ENCODE measurements around the gene PPL. TPM values are rescaled to one million over a fixed set of nuclear protein-coding genes. Genes with fewer than 3 reads are reported as not detected.

The PPL gene
- polyA plus RNA-seq, 3 donors = 0.02 TPM; not detected in 2

- Histone ChIP-seq H3K27me3 (ENCODE audit: control insufficient read depth in 2 of 2, insufficient read depth in 2 of 2, low read length in 2 of 2) (peaks cover 5 to 13% of the 10 kb centered on the region in 2 donors), H4K20me1 (ENCODE audit: insufficient read depth, low read length) (no peaks in the 10 kb centered on the region), H3K4me2 (replicated peaks; ENCODE audit: extremely low read depth, low read length, poor library complexity, severe bottlenecking) (no peak overlapping the region), H3K27ac (ENCODE audit: low read depth in 1 of 2, low read length in 2 of 2) (no peak overlapping the region), H2AFZ (ENCODE audit: insufficient read depth, low read depth, low read length, poor library complexity, severe bottlenecking) (no peak overlapping the region), H3K79me2 (ENCODE audit: insufficient read depth, low read length) (no peaks in the 10 kb centered on the region), H3K9ac (ENCODE audit: insufficient read depth, low read length, poor library complexity, severe bottlenecking) (no peak overlapping the region), H3K4me1 (ENCODE audit: control insufficient read depth in 1 of 2, insufficient read depth in 2 of 2, low read length in 2 of 2) (peaks cover 12 to 19% of the 10 kb centered on the region in 2 donors), H3K36me3 (replicated peaks in 1 of 2; ENCODE audit: control insufficient read depth in 1 of 2, insufficient read depth in 2 of 2, low read length in 2 of 2) (no peaks in the 10 kb centered on the region), H3K4me3 (replicated peaks in 1 of 3; ENCODE audit: low read depth in 2 of 3, low read length in 3 of 3) (no peak overlapping the region), H3K9me3 (replicated peaks in 1 of 2; ENCODE audit: control insufficient read depth in 1 of 2, insufficient read depth in 1 of 2, low read length in 2 of 2) (peaks cover 0 to 8% of the 10 kb centered on the region in 2 donors)
- TF ChIP-seq CTCF (IDR thresholded peaks at IDR 0.05) = no peak
- peaks cover 18% of the 10 kb centered on the region for H3K4me1 Mint-ChIP-seq
- peaks cover 0 to 9% (median 0%) of the 10 kb centered on the region in 7 donors for H3K9me3 Mint-ChIP-seq
- no peaks in the 10 kb centered on the region for H3K36me3 Mint-ChIP-seq
- H3K27ac Mint-ChIP-seq = no peak overlapping the region
- 81% methylated on average over 5 of the region's 9 CpGs for WGBS (ENCODE audit: insufficient coverage)
- H3K4me3 Mint-ChIP-seq = no peak overlapping the region
- peaks cover 21 to 38% (median 27%) of the 10 kb centered on the region in 3 donors for H3K27me3 Mint-ChIP-seq (ENCODE audit: low read depth in 3 of 3)
- intact Hi-C loops (cut with micrococcal nuclease) = no loop called here
- DNase-seq = no peak
Observed at GRCh38 chr16:4942481-4942880, 5.5 kb upstream of the PPL start.

- intact Hi-C loops (cut with micrococcal nuclease) = no loop called here
- H3K4me2 ChIP-seq (replicated peaks; ENCODE audit: extremely low read depth, low read length, poor library complexity, severe bottlenecking) = no peak overlapping the region
- Mint-ChIP-seq H3K27me3 (ENCODE audit: low read depth in 3 of 3) (peaks cover 34 to 51% (median 39%) of the 10 kb centered on the region in 3 donors), H3K4me3 (no peak overlapping the region), H3K4me1 (peaks cover 18% of the 10 kb centered on the region), H3K36me3 (no peaks in the 10 kb centered on the region), H3K9me3 (peaks cover 0 to 18% (median 5%) of the 10 kb centered on the region in 7 donors), H3K27ac (no peak overlapping the region)
- 63% methylated on average over 5 of the region's 7 CpGs for WGBS (ENCODE audit: insufficient coverage)
- peaks cover 0 to 12% of the 10 kb centered on the region in 2 donors for H3K9me3 ChIP-seq (replicated peaks in 1 of 2; ENCODE audit: control insufficient read depth in 1 of 2, insufficient read depth in 1 of 2, low read length in 2 of 2)
- H4K20me1 ChIP-seq (ENCODE audit: insufficient read depth, low read length) = no peaks in the 10 kb centered on the region
- H3K9ac ChIP-seq (ENCODE audit: insufficient read depth, low read length, poor library complexity, severe bottlenecking) = no peak overlapping the region
- H3K36me3 ChIP-seq (replicated peaks in 1 of 2; ENCODE audit: control insufficient read depth in 1 of 2, insufficient read depth in 2 of 2, low read length in 2 of 2) = no peaks in the 10 kb centered on the region
- DNase-seq = no peak
- peaks cover 18 to 27% of the 10 kb centered on the region in 2 donors for H3K27me3 ChIP-seq (ENCODE audit: control insufficient read depth in 2 of 2, insufficient read depth in 2 of 2, low read length in 2 of 2)
- no peaks in the 10 kb centered on the region for H3K79me2 ChIP-seq (ENCODE audit: insufficient read depth, low read length)
- no peak overlapping the region for H3K27ac ChIP-seq (ENCODE audit: low read depth in 1 of 2, low read length in 2 of 2)
- TF ChIP-seq CTCF (IDR thresholded peaks at IDR 0.05) = no peak
- H3K4me1 ChIP-seq (ENCODE audit: control insufficient read depth in 1 of 2, insufficient read depth in 2 of 2, low read length in 2 of 2) = peaks cover 14 to 20% of the 10 kb centered on the region in 2 donors
- H2AFZ ChIP-seq (ENCODE audit: insufficient read depth, low read depth, low read length, poor library complexity, severe bottlenecking) = no peak overlapping the region
- H3K4me3 ChIP-seq (replicated peaks in 1 of 3; ENCODE audit: low read depth in 2 of 3, low read length in 3 of 3) = no peak overlapping the region
Observed at GRCh38 chr16:4940719-4941118, 3.8 kb upstream of the PPL start.
